HL-60 (cell line): ENCODE measurements around the gene TRIOBP.

Experiments
- CTCF ChIP-seq: IDR thresholded peaks from one replicate; pipeline ENCODE4 v1.5.1; 2011; ENCODE audit warnings: low read length, control low read depth, inconsistent platforms; ENCODE audit not compliant: insufficient read depth
- REST ChIP-seq: IDR thresholded peaks from 2 replicates; pipeline ENCODE4 v1.6.1; 2012; ENCODE audit warnings: low read depth; ENCODE audit not compliant: insufficient replicate concordance

DNA sequence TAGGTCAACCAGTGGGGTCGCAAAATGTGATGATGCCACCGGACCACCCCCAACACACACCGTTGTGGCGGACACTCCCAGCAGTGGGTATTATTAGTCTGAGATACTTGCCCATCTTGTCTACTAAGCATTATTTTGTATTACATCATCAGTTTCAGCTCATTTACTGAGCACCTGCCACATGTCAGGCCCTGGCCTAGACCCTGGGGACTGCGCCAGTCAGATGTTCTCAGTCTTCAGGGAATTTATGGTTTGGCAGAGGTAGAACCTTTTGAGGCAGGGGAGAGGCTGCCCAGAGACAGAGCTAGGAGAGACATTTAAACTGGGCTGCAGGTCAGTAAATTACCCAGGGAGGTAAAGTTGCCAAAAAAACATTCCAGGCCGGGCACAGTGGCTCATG is 67.8 kb downstream of the TRIOBP start:
- TF ChIP-seq CTCF (no peak), REST (no peak)
